ENCODE results near the gene WDR49. TPM values are rescaled to one million over a fixed set of nuclear protein-coding genes. Genes with fewer than 3 reads are reported as not detected.

Gene WDR49
- total RNA-seq, 1 donor from 2014 or later = 0.09 TPM

DNA sequence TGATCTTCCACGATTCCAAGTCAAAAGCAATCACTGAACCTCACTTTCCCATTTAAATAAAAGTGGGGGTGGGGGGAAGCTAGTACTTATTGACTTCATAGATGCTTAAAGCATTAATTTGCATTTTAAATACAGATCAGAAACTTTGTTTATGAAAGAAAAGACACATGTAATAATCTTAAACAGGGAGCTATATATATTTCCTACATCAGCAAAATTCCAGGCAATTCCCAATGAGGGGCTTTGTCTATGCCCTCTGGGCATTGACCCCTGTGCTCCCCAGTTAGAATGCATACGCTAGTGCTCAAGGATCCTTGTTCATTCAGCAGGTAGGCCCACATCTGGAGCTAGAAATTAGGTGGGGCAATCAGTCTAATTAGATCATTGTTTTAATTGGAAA is 199.9 kb downstream of the WDR49 start:
- Mint-ChIP-seq H3K27me3 (no peaks in the 10 kb centered on the region), H3K9me3 (no peaks in the 10 kb centered on the region), H3K36me3 (ENCODE audit: low read depth) (no peaks in the 10 kb centered on the region), H3K4me1 (no peaks in the 10 kb centered on the region), H3K27ac (no peak overlapping the region), H3K4me3 (no peak overlapping the region)
- intact Hi-C loops (cut with micrococcal nuclease) = no loop called here
- DNase-seq = no peak

GRCh38 chr3:167451282-167451681 is 202.5 kb downstream of the WDR49 start:
- Mint-ChIP-seq H3K27ac (no peak overlapping the region), H3K4me3 (no peak overlapping the region), H3K9me3 (no peaks in the 10 kb centered on the region), H3K27me3 (no peaks in the 10 kb centered on the region), H3K36me3 (ENCODE audit: low read depth) (no peaks in the 10 kb centered on the region), H3K4me1 (no peaks in the 10 kb centered on the region)
- no peak for DNase-seq
- intact Hi-C loops (cut with micrococcal nuclease) = no loop called here

- intact Hi-C loops (cut with micrococcal nuclease) = no loop called here
- no peak overlapping the region for H3K4me3 Mint-ChIP-seq
- H3K27ac Mint-ChIP-seq = no peak overlapping the region
- H3K27me3 Mint-ChIP-seq = no peaks in the 10 kb centered on the region
- no peak for DNase-seq
- H3K9me3 Mint-ChIP-seq = no peaks in the 10 kb centered on the region
- no peaks in the 10 kb centered on the region for H3K4me1 Mint-ChIP-seq
- no peaks in the 10 kb centered on the region for H3K36me3 Mint-ChIP-seq (ENCODE audit: low read depth)
Observed at GRCh38 chr3:167450675-167451074, 203.1 kb downstream of the WDR49 start.

DNA sequence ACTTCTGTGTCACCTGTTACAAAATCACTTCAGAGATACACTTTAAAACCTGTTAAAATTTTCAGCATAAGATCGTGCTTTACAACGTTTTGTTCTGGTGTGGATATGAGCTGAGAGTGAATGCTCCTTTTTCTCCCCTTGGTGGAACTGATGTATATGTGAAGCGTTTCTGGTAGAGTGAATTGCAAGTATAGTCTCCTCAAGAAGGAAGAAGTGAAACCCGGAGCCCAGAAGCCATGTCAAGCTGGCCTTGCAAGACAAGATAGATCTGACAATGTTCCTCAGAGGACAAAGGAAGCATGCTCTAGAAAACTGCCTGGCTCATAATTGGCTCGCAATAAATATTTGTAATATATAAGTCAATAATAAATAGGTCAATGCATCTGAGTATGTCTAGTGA is 203.5 kb downstream of the WDR49 start:
- Mint-ChIP-seq H3K4me3 (no peak overlapping the region), H3K9me3 (no peaks in the 10 kb centered on the region), H3K36me3 (ENCODE audit: low read depth) (no peaks in the 10 kb centered on the region), H3K27me3 (no peaks in the 10 kb centered on the region), H3K27ac (no peak overlapping the region), H3K4me1 (no peaks in the 10 kb centered on the region)
- intact Hi-C loops (cut with micrococcal nuclease) = no loop called here
- DNase-seq = no peak

DNA sequence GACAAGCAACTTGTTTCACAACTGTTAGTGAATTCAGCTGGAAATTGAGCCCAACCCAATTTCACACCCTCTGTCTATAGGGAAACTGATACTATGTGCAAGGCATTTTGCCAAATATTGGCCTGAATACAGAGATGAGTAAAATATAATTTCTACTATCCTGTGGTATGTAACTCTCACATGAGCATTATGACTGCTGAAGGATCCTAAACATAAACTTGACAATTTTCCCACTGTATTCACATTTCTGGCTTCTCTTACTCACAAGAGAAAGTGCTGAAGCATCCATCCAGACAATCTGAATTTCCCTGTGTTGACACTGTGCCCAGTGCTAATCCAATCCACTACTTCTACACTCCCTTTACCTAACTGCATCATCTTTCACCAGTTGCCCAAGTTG is 208.3 kb downstream of the WDR49 start:
- H3K4me3 Mint-ChIP-seq = no peak overlapping the region
- intact Hi-C loops (cut with micrococcal nuclease) = no loop called here
- no peak for DNase-seq
- H3K27me3 Mint-ChIP-seq = no peaks in the 10 kb centered on the region
- no peak overlapping the region for H3K27ac Mint-ChIP-seq
- no peaks in the 10 kb centered on the region for H3K4me1 Mint-ChIP-seq
- no peaks in the 10 kb centered on the region for H3K9me3 Mint-ChIP-seq
- H3K36me3 Mint-ChIP-seq (ENCODE audit: low read depth) = no peaks in the 10 kb centered on the region

GRCh38 chr3:167441256-167441655 is 212.5 kb downstream of the WDR49 start:
- Mint-ChIP-seq H3K4me1 (no peaks in the 10 kb centered on the region), H3K36me3 (ENCODE audit: low read depth) (no peaks in the 10 kb centered on the region), H3K27me3 (no peaks in the 10 kb centered on the region), H3K4me3 (no peak overlapping the region), H3K27ac (no peak overlapping the region), H3K9me3 (no peaks in the 10 kb centered on the region)
- intact Hi-C loops (cut with micrococcal nuclease) = no loop called here
- no peak for DNase-seq

GRCh38 chr3:167437428-167438139 is 216.2 kb downstream of the WDR49 start:
- DNase-seq = no peak
- H3K27me3 Mint-ChIP-seq = no peaks in the 10 kb centered on the region

More at GRCh38 chr3:167437428-167438139, 216.2 kb downstream of the WDR49 start:
- intact Hi-C loops (cut with micrococcal nuclease) = no loop called here
- no peak overlapping the region for H3K27ac Mint-ChIP-seq
- no peaks in the 10 kb centered on the region for H3K36me3 Mint-ChIP-seq (ENCODE audit: low read depth)
- no peaks in the 10 kb centered on the region for H3K4me1 Mint-ChIP-seq
- no peaks in the 10 kb centered on the region for H3K9me3 Mint-ChIP-seq
- H3K4me3 Mint-ChIP-seq = no peak overlapping the region

Other genes with a start within 250 kb of the WDR49 start
- gene SERPINI2, start 179.9 kb downstream of the WDR49 start, total RNA-seq = not detected in 2 replicates
- gene PDCD10, start 81.0 kb upstream of the WDR49 start, total RNA-seq = 73.9 and 76.1 TPM in 2 replicates
- 0.49 and 0.57 TPM in 2 replicates for gene SERPINI1, start 81.8 kb upstream of the WDR49 start, total RNA-seq

Measured in activated CD4-positive, alpha-beta T cell treated with anti-CD3 and anti-CD28 coated beads, Interleukin-2, amount 10 ng/mL, durations not matched to agents 24 days and 14 days (primary cell).